Brain microvascular endothelial cell (primary cell): ENCODE measurements around the gene CASKIN2.

Source experiments
- DNase-seq: peaks from one replicate; pipeline ENCODE4 v3.0.0-alpha.2; 2020
- H3K27ac ChIP-seq: fragments of 250-450 bp; sonication (Bioruptor Pico); 2 replicates; pipeline ENCODE4 v1.5.1; 2020; ENCODE audit warnings: mild to moderate bottlenecking, moderate library complexity
- H3K27me3 ChIP-seq: fragments of 250-450 bp; sonication (Bioruptor Pico); replicated peaks from 2 replicates; pipeline ENCODE4 v1.5.1; 2020; ENCODE audit warnings: mild to moderate bottlenecking
- H3K36me3 ChIP-seq: fragments of 250-450 bp; sonication (Bioruptor Pico); replicated peaks from 2 replicates; pipeline ENCODE4 v1.5.1; 2020; ENCODE audit warnings: mild to moderate bottlenecking
- H3K4me3 ChIP-seq: 2 replicates; pipeline ENCODE4 v1.5.1; 2011; ENCODE audit warnings: low read depth, mild to moderate bottlenecking, control low read depth, low read length, moderate library complexity
- CTCF ChIP-seq: IDR thresholded peaks from 2 replicates; pipeline ENCODE4 v1.5.1; 2011; ENCODE audit warnings: low read depth, mild to moderate bottlenecking, moderate library complexity, low read length, control low read depth, inconsistent platforms; ENCODE audit errors: missing control alignments
- in situ Hi-C: cut with HindIII; loops from 2 replicates; pipeline ENCODE4 v1.10.0; 2017; ENCODE audit warnings: low sequenced_read_pairs, low pct_ligation_motif_present

Gene CASKIN2

GRCh38 chr17:75476752-75477489 lies 38.4 kb downstream of the CASKIN2 start:
- Histone ChIP-seq H3K36me3 (no peaks in the 10 kb centered on the region), H3K27ac (no peak overlapping the region), H3K4me3 (no peak overlapping the region), H3K27me3 (no peaks in the 10 kb centered on the region)
- DNase-seq: no peak
- TF ChIP-seq CTCF: no peak
- in situ Hi-C loops: no loop called here

- in situ Hi-C loops: no loop called here
- H3K27me3 ChIP-seq: no peaks in the 10 kb centered on the region
- no peaks in the 10 kb centered on the region for H3K36me3 ChIP-seq
- H3K27ac ChIP-seq: no peak overlapping the region
- no peak overlapping the region for H3K4me3 ChIP-seq
- TF ChIP-seq CTCF: no peak
- peak; percentile 29 for DNase-seq
These were observed 39.1 kb downstream of the CASKIN2 start for GRCh38 chr17:75476271-75476671.

- Histone ChIP-seq H3K27me3 (no peaks in the 10 kb centered on the region), H3K4me3 (no peak overlapping the region), H3K27ac (no peak overlapping the region), H3K36me3 (no peaks in the 10 kb centered on the region)
- no peak for TF ChIP-seq CTCF
- DNase-seq: no peak
- in situ Hi-C loops: no loop called here
These were observed 39.5 kb downstream of the CASKIN2 start for GRCh38 chr17:75475851-75476250.

GRCh38 chr17:75475144-75475835 lies 40.0 kb downstream of the CASKIN2 start:
- in situ Hi-C loops: no loop called here
- no peak overlapping the region for H3K27ac ChIP-seq
- H3K36me3 ChIP-seq: no peaks in the 10 kb centered on the region
- no peak overlapping the region for H3K4me3 ChIP-seq
- peak; percentile 23 for DNase-seq
- no peak for TF ChIP-seq CTCF
- no peaks in the 10 kb centered on the region for H3K27me3 ChIP-seq

GRCh38 chr17:75474736-75475135 lies 40.6 kb downstream of the CASKIN2 start:
- DNase-seq: no peak
- Histone ChIP-seq H3K27me3 (no peaks in the 10 kb centered on the region), H3K27ac (no peak overlapping the region), H3K4me3 (no peak overlapping the region), H3K36me3 (no peaks in the 10 kb centered on the region)
- in situ Hi-C loops: no loop called here
- no peak for TF ChIP-seq CTCF

- Histone ChIP-seq H3K36me3 (no peaks in the 10 kb centered on the region), H3K27ac (no peak overlapping the region)
- in situ Hi-C loops: no loop called here
These were observed 42.1 kb downstream of the CASKIN2 start for GRCh38 chr17:75473246-75473645.

More at GRCh38 chr17:75473246-75473645, 42.1 kb downstream of the CASKIN2 start:
- DNase-seq: no peak
- no peaks in the 10 kb centered on the region for H3K27me3 ChIP-seq
- H3K4me3 ChIP-seq: no peak overlapping the region
- TF ChIP-seq CTCF: no peak
